ENCODE data around the gene NFIX.

- TF ChIP-seq CTCF (IDR thresholded peaks at IDR 0.05) (no peak), POLR2AphosphoS5 (IDR thresholded peaks at IDR 0.05) (no peak), POLR2A (IDR thresholded peaks at IDR 0.05; ENCODE audit: low read depth) (no peak)
Observed at GRCh38 chr19:13005253-13005652, 10.0 kb downstream of the NFIX start.
